Measurements from ENCODE around the gene FHL5.

FHL5 gene

GRCh38 chr6:96570053-96570452 is 7.1 kb downstream of the FHL5 start:
- DNase-seq (ENCODE audit: low spot score): no peak
- TF ChIP-seq CTCF (IDR thresholded peaks at IDR 0.05): no peak
- Histone ChIP-seq H3K27ac (no peak overlapping the region), H3K4me3 (no peak overlapping the region)

- TF ChIP-seq CTCF (IDR thresholded peaks at IDR 0.05): no peak
- H3K27ac ChIP-seq: peak overlapping the region; percentile 36 to 71
- DNase-seq (ENCODE audit: low spot score): no peak
- peak overlapping the region; percentile 46 for H3K4me3 ChIP-seq
Observed at GRCh38 chr6:96571551-96571950, 8.6 kb downstream of the FHL5 start.

GRCh38 chr6:96575359-96575758 is 12.4 kb downstream of the FHL5 start:
- TF ChIP-seq CTCF (IDR thresholded peaks at IDR 0.05): no peak
- Histone ChIP-seq H3K27ac (peak overlapping the region; percentile 71 to 84), H3K4me3 (peak overlapping the region; percentile 11)
- DNase-seq (ENCODE audit: low spot score): no peak

- H3K27ac ChIP-seq: peak overlapping the region; percentile 71 to 84
- H3K4me3 ChIP-seq: peak overlapping the region; percentile 44
- no peak for DNase-seq (ENCODE audit: low spot score)
- no peak for TF ChIP-seq CTCF (IDR thresholded peaks at IDR 0.05)
Observed at GRCh38 chr6:96576221-96576620, 13.3 kb downstream of the FHL5 start.

GRCh38 chr6:96582021-96582420 is 19.1 kb downstream of the FHL5 start:
- H3K4me3 ChIP-seq: peak overlapping the region; percentile 25
- H3K27ac ChIP-seq: peak overlapping the region; percentile 53 to 70
- no peak for DNase-seq (ENCODE audit: low spot score)
- TF ChIP-seq CTCF (IDR thresholded peaks at IDR 0.05): no peak

- Histone ChIP-seq H3K4me3 (no peak overlapping the region), H3K27ac (peak overlapping the region; percentile 53 to 73)
- no peak for TF ChIP-seq CTCF (IDR thresholded peaks at IDR 0.05)
- DNase-seq (ENCODE audit: low spot score): no peak
Observed at GRCh38 chr6:96582436-96582835, 19.5 kb downstream of the FHL5 start.

GRCh38 chr6:96604420-96604819 is 41.5 kb downstream of the FHL5 start:
- H3K27ac ChIP-seq: peak overlapping the region in 1 of 2 donors; percentile 37
- no peak for TF ChIP-seq CTCF (IDR thresholded peaks at IDR 0.05)
- DNase-seq (ENCODE audit: low spot score): no peak
- H3K4me3 ChIP-seq: no peak overlapping the region

Measured in coronary artery (tissue), 2 donors.